A549 (cell line): ENCODE measurements around the gene KCNN3. TPM values are rescaled to one million over a fixed set of nuclear protein-coding genes. Genes with fewer than 3 reads are reported as not detected.

Source experiments
- ATAC-seq, 2 experiments: fragments of 200-7000 bp in 1 of 2; fragments of >200 bp in 1 of 2; cut with Nextera tagmentation in 1 of 2; cut with Tn5 transposase in 1 of 2; 3 replicates each; pipeline versions ENCODE4 v1.8.0 to v1.9.1; 2018 to 2020; ENCODE audit warnings: mild to moderate bottlenecking in 1 of 2, moderate library complexity in 1 of 2
- CTCF ChIA-PET: fragments of 300-600 bp; sonication (Branson Sonifier 250); formaldehyde crosslinking; extraction: SDS; loops from one replicate; lab custom pipeline; 2021; ENCODE audit warnings: antibody characterized with exemption, inconsistent platforms; lab: Yijun Ruan, JAX
- POLR2A ChIA-PET: fragments of 350-600 bp; formaldehyde crosslinking; extraction: SDS; loops from one replicate; lab custom pipeline; 2021; ENCODE audit warnings: antibody characterized with exemption, inconsistent platforms; lab: Yijun Ruan, JAX
- DNase-seq, 2 experiments: peaks; one replicate each; pipeline versions ENCODE4 v3.0.0 to v3.0.0-alpha.2; 2011 to 2016; ENCODE audit warnings: low read depth in 1 of 2, low spot score in 1 of 2
- FAIRE-seq: peaks from 2 replicates; lab custom pipeline; 2011; peaks lifted over from hg19 to GRCh38; lab: Jason Lieb, UNC
- H3K27ac ChIP-seq, 2 experiments: fragments of >200 bp; sonication (Bioruptor Twin); formaldehyde crosslinking; 3 replicates each; pipeline ENCODE4 v1.5.1; 2016 to 2017
- H3K4me1 ChIP-seq: fragments of >200 bp; sonication (Bioruptor Twin); formaldehyde crosslinking; 3 replicates; pipeline ENCODE4 v1.6.1; 2016
- H3K4me2 ChIP-seq: fragments of >200 bp; sonication (Bioruptor Twin); formaldehyde crosslinking; 3 replicates; pipeline ENCODE4 v1.6.1; 2016
- H3K4me3 ChIP-seq: fragments of >200 bp; sonication (Bioruptor Twin); formaldehyde crosslinking; 3 replicates; pipeline ENCODE4 v1.5.1; 2016
- H3K9me3 ChIP-seq: fragments of >200 bp; sonication (Bioruptor Twin); formaldehyde crosslinking; 3 replicates; pipeline ENCODE4 v1.6.1; 2016
- ATOH8 ChIP-seq: fragments of 250-450 bp; sonication (Bioruptor Pico); IDR thresholded peaks from 2 replicates; pipeline ENCODE4 v1.5.0; 2020; ENCODE audit warnings: low read depth, mild to moderate bottlenecking, moderate library complexity
- CBX2 ChIP-seq: fragments of 200-600 bp; sonication (generic); IDR thresholded peaks from 2 replicates; pipeline ENCODE4 v1.6.1; 2016; ENCODE audit warnings: low read depth, mild to moderate bottlenecking, borderline replicate concordance
- CBX8 ChIP-seq: fragments of 200-600 bp; sonication (generic); IDR thresholded peaks from 2 replicates; pipeline ENCODE4 v1.6.1; 2016
- CEBPB ChIP-seq, 2 experiments: fragments of >200 bp in 1 of 2; sonication (Bioruptor Twin) in 1 of 2; formaldehyde crosslinking in 1 of 2; IDR thresholded peaks; 2 replicates each; pipeline ENCODE4 v1.6.1; 2012 to 2016
- CTCF ChIP-seq: fragments of >200 bp; sonication (Bioruptor Twin); formaldehyde crosslinking; IDR thresholded peaks from 3 replicates; pipeline ENCODE4 v1.5.1; 2016
- EHF ChIP-seq: fragments of 250-450 bp; sonication (Bioruptor Pico); IDR thresholded peaks from 2 replicates; pipeline ENCODE4 v1.5.0; 2020; ENCODE audit warnings: mild to moderate bottlenecking
- EP300 ChIP-seq, 2 experiments: fragments of >200 bp; sonication (Bioruptor Twin); formaldehyde crosslinking; IDR thresholded peaks; 2 replicates in 1 of 2; 3 replicates in 1 of 2; pipeline ENCODE4 v1.6.1; 2016 to 2017
- FOSL2 ChIP-seq, 2 experiments: fragments of 450-650 bp in 1 of 2; fragments of >200 bp in 1 of 2; sonication (Bioruptor Twin) in 1 of 2; formaldehyde crosslinking; IDR thresholded peaks; 2 replicates each; pipeline versions ENCODE4 v1.5.0 to v1.6.1; 2016 to 2020; ENCODE audit warnings: mild to moderate bottlenecking in 1 of 2, moderate library complexity in 1 of 2
- HOXA7 ChIP-seq: fragments of 250-450 bp; sonication (Bioruptor Pico); IDR thresholded peaks from 2 replicates; pipeline ENCODE4 v1.5.0; 2020; ENCODE audit warnings: mild to moderate bottlenecking, moderate library complexity
- MAFK ChIP-seq: fragments of 450-650 bp; IDR thresholded peaks from 2 replicates; pipeline ENCODE4 v1.6.1; 2014; ENCODE audit not compliant: partially characterized antibody
- NPAS2 ChIP-seq: fragments of 250-450 bp; sonication (Bioruptor Pico); IDR thresholded peaks from 2 replicates; pipeline ENCODE4 v1.8.0; 2022; ENCODE audit warnings: mild to moderate bottlenecking, moderate library complexity, borderline replicate concordance
- NR3C1 ChIP-seq: fragments of >200 bp; sonication (Bioruptor Twin); formaldehyde crosslinking; IDR thresholded peaks from 3 replicates; pipeline ENCODE4 v1.6.1; 2017
- RAD21 ChIP-seq, 2 experiments: fragments of >200 bp in 1 of 2; sonication (Bioruptor Twin) in 1 of 2; formaldehyde crosslinking in 1 of 2; IDR thresholded peaks in 1 of 2; conservative IDR thresholded peaks in 1 of 2; 2 replicates in 1 of 2; 3 replicates in 1 of 2; pipeline ENCODE4 v1.6.1; 2012 to 2018; ENCODE audit warnings: inconsistent platforms in 1 of 2
- RARB ChIP-seq: fragments of 250-450 bp; sonication (Bioruptor Pico); IDR thresholded peaks from 2 replicates; pipeline ENCODE4 v1.8.0; 2021; ENCODE audit warnings: mild to moderate bottlenecking, moderate library complexity
- RCOR1 ChIP-seq: fragments of 150-350 bp; IDR thresholded peaks from 2 replicates; pipeline ENCODE4 v1.6.1; 2014; ENCODE audit warnings: antibody characterized with exemption, low read length, low read depth
- RFX5 ChIP-seq: fragments of 450-650 bp; IDR thresholded peaks from 2 replicates; pipeline ENCODE4 v1.7.1; 2014; ENCODE audit warnings: antibody characterized with exemption, mild to moderate bottlenecking, moderate library complexity
- RNF2 ChIP-seq: fragments of 200-600 bp; sonication (generic); IDR thresholded peaks from 2 replicates; pipeline ENCODE4 v1.6.1; 2016; ENCODE audit warnings: low read depth, mild to moderate bottlenecking, antibody characterized with exemption, moderate library complexity, borderline replicate concordance
- ZFP36 ChIP-seq: fragments of 450-650 bp; IDR thresholded peaks from 2 replicates; pipeline ENCODE4 v1.6.1; 2014; ENCODE audit warnings: borderline replicate concordance; ENCODE audit not compliant: partially characterized antibody
- ZNF302 ChIP-seq: fragments of 250-450 bp; sonication (Bioruptor Pico); IDR thresholded peaks from 2 replicates; pipeline ENCODE4 v1.9.0; 2021; ENCODE audit warnings: inconsistent platforms, mild to moderate bottlenecking, moderate library complexity
- WGBS: methylation state at CpG from one replicate; pipeline ENCODE4 v1.1.6; 2017; ENCODE audit errors: missing lambda C conversion rate; 5-methylcytosine and 5-hydroxymethylcytosine counted together
- polyA plus RNA-seq, 4 experiments: library from polyadenylated mRNA; depleted of rRNA in 3 of 4; stranded (reverse); fragments of >200 nt; fragmentation: RNase III in 1 of 4; extraction: RNeasy Plus Mini Kit Qiagen cat#74134 plus additional on column Dnase treatment in 1 of 4; gene quantifications; 2 replicates in 3 of 4; 3 replicates in 1 of 4; pipeline ENCODE4 v1.2.3, GENCODE V29; 2011 to 2017
- TF ChIP-seq, protein P1 (sequence below): fragments of 150-350 bp; IDR thresholded peaks from 2 replicates; pipeline ENCODE4 v1.6.1; 2014; ENCODE audit warnings: low read depth, mild to moderate bottlenecking, low read length

KCNN3 gene
- polyA plus RNA-seq, 2 of the 4 experiments (the other 2 are of a cell fraction): 0.01 to 0.03 TPM

DNA sequence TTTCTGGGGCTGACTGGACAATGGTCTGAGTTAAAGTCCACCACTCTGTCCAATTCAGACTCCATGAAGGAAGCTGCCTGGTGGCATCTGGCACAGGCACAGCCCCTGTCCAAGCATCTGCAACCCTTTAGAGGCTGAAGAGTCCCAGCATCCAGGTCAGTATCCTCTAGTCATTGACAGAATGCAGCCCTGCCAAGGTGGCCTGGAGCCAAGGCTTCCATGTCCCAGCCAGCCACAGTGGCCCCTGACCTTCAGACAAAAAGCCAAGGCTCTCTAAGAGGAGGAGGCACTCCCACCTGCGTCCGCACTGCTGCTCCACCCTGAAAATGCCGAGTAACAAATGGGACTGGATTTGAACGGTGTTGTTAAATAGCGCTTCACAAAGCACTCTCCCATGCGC lies 49.4 kb downstream of the KCNN3 start:
- H3K9me3 ChIP-seq: no peaks in the 10 kb centered on the region
- TF ChIP-seq ATOH8 (CRISPR knock-in tag) (no peak), RFX5 (no peak), RARB (no peak), EP300 (IDR thresholded peaks at IDR 0.05) (no peak), NPAS2 (CRISPR knock-in tag) (no peak), MAFK (no peak)
- TF ChIP-seq, protein P1, sequence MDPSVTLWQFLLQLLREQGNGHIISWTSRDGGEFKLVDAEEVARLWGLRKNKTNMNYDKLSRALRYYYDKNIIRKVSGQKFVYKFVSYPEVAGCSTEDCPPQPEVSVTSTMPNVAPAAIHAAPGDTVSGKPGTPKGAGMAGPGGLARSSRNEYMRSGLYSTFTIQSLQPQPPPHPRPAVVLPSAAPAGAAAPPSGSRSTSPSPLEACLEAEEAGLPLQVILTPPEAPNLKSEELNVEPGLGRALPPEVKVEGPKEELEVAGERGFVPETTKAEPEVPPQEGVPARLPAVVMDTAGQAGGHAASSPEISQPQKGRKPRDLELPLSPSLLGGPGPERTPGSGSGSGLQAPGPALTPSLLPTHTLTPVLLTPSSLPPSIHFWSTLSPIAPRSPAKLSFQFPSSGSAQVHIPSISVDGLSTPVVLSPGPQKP: no peak
- ATAC-seq (no peak), DNase-seq (no peak), FAIRE-seq (no peak)
- no peaks in the 10 kb centered on the region for H3K4me1 ChIP-seq
- POLR2A ChIA-PET: no interaction called here
- CTCF ChIA-PET: interaction anchor here (0.7 to 2.7 kb wide), 6 partner anchors 8 to 151 kb away, joined by 3 to 9 read pairs (median 6); no protein-coding TSS in a partner anchor
- H3K4me2 ChIP-seq: no peak overlapping the region
- no peak overlapping the region for H3K27ac ChIP-seq
- H3K4me3 ChIP-seq: no peak overlapping the region
- WGBS: 92% methylated on average over 6 of the region's 6 CpGs

- Histone ChIP-seq H3K4me2 (no peak overlapping the region), H3K4me3 (no peak overlapping the region), H3K27ac (no peak overlapping the region), H3K4me1 (no peaks in the 10 kb centered on the region), H3K9me3 (no peaks in the 10 kb centered on the region)
- 64% methylated on average over 6 of the region's 7 CpGs for WGBS
- ChIA-PET POLR2A (interaction anchor here (1.3 kb wide), 1 partner anchor 18 kb away, joined by 3 read pairs; no protein-coding TSS in a partner anchor), CTCF (interaction anchor here (0.7 to 2.7 kb wide), 16 partner anchors 9 to 508 kb away, joined by 3 to 9 read pairs (median 3); no protein-coding TSS in a partner anchor)
- DNase-seq (peak; percentile 32 to 68), FAIRE-seq (no peak), ATAC-seq (peak; percentile 81 to 92)
- peak; percentile 8; the same call in 1 of the 3 replicates for TF ChIP-seq CTCF
- TF ChIP-seq HOXA7 (CRISPR knock-in tag): no peak
- peak in 1 of 2 experiments; percentile 24; a peak in 1 of 5 replicates for TF ChIP-seq RAD21 (conservative IDR thresholded peaks at IDR 0.05 in 1 of 2, IDR thresholded peaks at IDR 0.05 in 1 of 2)
Observed at GRCh38 chr1:154819628-154820590, 50.2 kb downstream of the KCNN3 start.

DNA sequence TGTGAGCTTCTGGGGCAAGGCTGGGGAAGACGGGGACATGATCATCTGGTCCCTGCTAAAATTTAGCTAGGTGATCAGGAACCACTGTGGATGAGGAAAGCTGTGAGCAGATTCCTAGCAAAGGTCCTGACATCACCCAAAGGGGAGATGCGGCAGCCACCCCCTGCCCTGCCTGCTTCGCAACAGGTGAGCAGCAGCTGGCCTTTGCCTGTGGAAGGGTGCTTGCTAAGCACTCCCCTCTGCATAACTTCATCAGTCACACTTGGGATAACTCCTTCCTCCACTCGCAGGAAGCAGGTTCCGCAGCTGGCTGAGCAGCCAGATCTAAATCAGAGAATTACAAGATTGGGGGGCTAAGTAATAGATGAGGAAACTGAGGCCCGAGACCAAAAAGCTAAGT lies 51.2 kb downstream of the KCNN3 start:
- no peak overlapping the region for H3K4me2 ChIP-seq
- no peak for DNase-seq
- H3K27ac ChIP-seq: no peak overlapping the region
- no peaks in the 10 kb centered on the region for H3K4me1 ChIP-seq
- no peak overlapping the region for H3K4me3 ChIP-seq
- no peak for ATAC-seq
- FAIRE-seq: no peak
- TF ChIP-seq RNF2: no peak
- no peak for TF ChIP-seq RCOR1
- no peak for TF ChIP-seq NR3C1
- no peak for TF ChIP-seq EHF (CRISPR knock-in tag)
- TF ChIP-seq CBX8: no peak
- TF ChIP-seq FOSL2 (IDR thresholded peaks at IDR 0.05): no peak
- TF ChIP-seq FOSL2 (CRISPR knock-in tag; IDR thresholded peaks at IDR 0.05): no peak
- TF ChIP-seq CBX2: no peak
- TF ChIP-seq ZFP36: no peak
- TF ChIP-seq CEBPB (IDR thresholded peaks at IDR 0.05): no peak
- TF ChIP-seq ZNF302 (CRISPR knock-in tag): no peak
- no peak for TF ChIP-seq EP300 (IDR thresholded peaks at IDR 0.05)
- no peak for TF ChIP-seq MAFK
- 67% methylated on average over 6 of the region's 6 CpGs for WGBS
- ChIA-PET CTCF (interaction anchor here (0.9 to 2.3 kb wide), 13 partner anchors 10 to 338 kb away, joined by 3 to 9 read pairs (median 3); no protein-coding TSS in a partner anchor), POLR2A (interaction anchor here (0.6 kb wide), 1 partner anchor 304 kb away, joined by 5 read pairs; no protein-coding TSS in a partner anchor)
- no peaks in the 10 kb centered on the region for H3K9me3 ChIP-seq
